HFFc6 (cell line): ENCODE measurements around the gene GGCX. TPM values are rescaled to one million over a fixed set of nuclear protein-coding genes. Genes with fewer than 3 reads are reported as not detected.

Experiments
- DNase-seq: peaks from one replicate; pipeline ENCODE4 v3.0.0-alpha.2; 2018
- H3K27ac Mint-ChIP-seq: 2 replicates; pipeline ENCODE4 v1.8.0; 2020; ENCODE audit warnings: mild to moderate bottlenecking, mixed read lengths
- H3K27me3 Mint-ChIP-seq: 2 replicates; pipeline ENCODE4 v1.8.0; 2021; ENCODE audit warnings: mild to moderate bottlenecking, moderate library complexity, mixed read lengths; ENCODE audit not compliant: insufficient read depth
- H3K36me3 Mint-ChIP-seq: 2 replicates; pipeline ENCODE4 v1.8.0; 2021; ENCODE audit warnings: low read depth, mixed read lengths
- H3K4me1 Mint-ChIP-seq: 2 replicates; pipeline ENCODE4 v1.8.0; 2020; ENCODE audit warnings: low read depth, mixed read lengths
- H3K4me3 Mint-ChIP-seq: 2 replicates; pipeline ENCODE4 v1.8.0; 2020; ENCODE audit warnings: mild to moderate bottlenecking, moderate library complexity, mixed read lengths
- H3K9me3 Mint-ChIP-seq: 2 replicates; pipeline ENCODE4 v1.8.0; 2020; ENCODE audit warnings: mild to moderate bottlenecking, mixed read lengths
- total RNA-seq, 6 experiments: library from RNA; stranded (reverse); fragmentation: NEBNext Ultra II Directional; extraction: Animal tissue kit (Norgen Biotek cat#: 25700); gene quantifications; 2 replicates in 1 of 6; 3 replicates in 5 of 6; pipeline ENCODE4 v1.2.3, GENCODE V29; 2021
- TF ChIP-seq, protein P1 (sequence below): fragments of 200-600 bp; sonication (generic); IDR thresholded peaks from 2 replicates; pipeline ENCODE4 v1.5.0; 2021; ENCODE audit warnings: antibody characterized with exemption, mild to moderate bottlenecking

GGCX gene
- total RNA-seq, 6 experiments from 2014 or later: 55.9 to 68.9 (median 62.4) TPM

GRCh38 chr2:85528355-85528754, 32.9 kb downstream of the GGCX start:
- no peak for DNase-seq
- Mint-ChIP-seq H3K4me3 (no peak overlapping the region), H3K27ac (no peak overlapping the region), H3K36me3 (no peaks in the 10 kb centered on the region), H3K9me3 (no peaks in the 10 kb centered on the region; the same call in 1 of the 2 replicates), H3K4me1 (peaks cover 10% of the 10 kb centered on the region), H3K27me3 (peaks cover 11% of the 10 kb centered on the region)
- TF ChIP-seq, protein P1, sequence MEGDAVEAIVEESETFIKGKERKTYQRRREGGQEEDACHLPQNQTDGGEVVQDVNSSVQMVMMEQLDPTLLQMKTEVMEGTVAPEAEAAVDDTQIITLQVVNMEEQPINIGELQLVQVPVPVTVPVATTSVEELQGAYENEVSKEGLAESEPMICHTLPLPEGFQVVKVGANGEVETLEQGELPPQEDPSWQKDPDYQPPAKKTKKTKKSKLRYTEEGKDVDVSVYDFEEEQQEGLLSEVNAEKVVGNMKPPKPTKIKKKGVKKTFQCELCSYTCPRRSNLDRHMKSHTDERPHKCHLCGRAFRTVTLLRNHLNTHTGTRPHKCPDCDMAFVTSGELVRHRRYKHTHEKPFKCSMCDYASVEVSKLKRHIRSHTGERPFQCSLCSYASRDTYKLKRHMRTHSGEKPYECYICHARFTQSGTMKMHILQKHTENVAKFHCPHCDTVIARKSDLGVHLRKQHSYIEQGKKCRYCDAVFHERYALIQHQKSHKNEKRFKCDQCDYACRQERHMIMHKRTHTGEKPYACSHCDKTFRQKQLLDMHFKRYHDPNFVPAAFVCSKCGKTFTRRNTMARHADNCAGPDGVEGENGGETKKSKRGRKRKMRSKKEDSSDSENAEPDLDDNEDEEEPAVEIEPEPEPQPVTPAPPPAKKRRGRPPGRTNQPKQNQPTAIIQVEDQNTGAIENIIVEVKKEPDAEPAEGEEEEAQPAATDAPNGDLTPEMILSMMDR: no peak

GRCh38 chr2:85527787-85528186, 33.5 kb downstream of the GGCX start:
- peaks cover 10% of the 10 kb centered on the region for H3K4me1 Mint-ChIP-seq
- H3K9me3 Mint-ChIP-seq: no peaks in the 10 kb centered on the region; the same call in 1 of the 2 replicates
- no peaks in the 10 kb centered on the region for H3K36me3 Mint-ChIP-seq
- H3K27ac Mint-ChIP-seq: no peak overlapping the region
- TF ChIP-seq, protein P1: no peak
- DNase-seq: no peak
- peaks cover 11% of the 10 kb centered on the region for H3K27me3 Mint-ChIP-seq
- no peak overlapping the region for H3K4me3 Mint-ChIP-seq

- TF ChIP-seq, protein P1: no peak
- Mint-ChIP-seq H3K4me1 (peaks cover 10% of the 10 kb centered on the region), H3K27me3 (peaks cover 11% of the 10 kb centered on the region), H3K4me3 (no peak overlapping the region), H3K9me3 (no peaks in the 10 kb centered on the region; the same call in 1 of the 2 replicates), H3K27ac (no peak overlapping the region), H3K36me3 (no peaks in the 10 kb centered on the region)
- no peak for DNase-seq
These were observed 35.7 kb downstream of the GGCX start for GRCh38 chr2:85525567-85525966.

DNA sequence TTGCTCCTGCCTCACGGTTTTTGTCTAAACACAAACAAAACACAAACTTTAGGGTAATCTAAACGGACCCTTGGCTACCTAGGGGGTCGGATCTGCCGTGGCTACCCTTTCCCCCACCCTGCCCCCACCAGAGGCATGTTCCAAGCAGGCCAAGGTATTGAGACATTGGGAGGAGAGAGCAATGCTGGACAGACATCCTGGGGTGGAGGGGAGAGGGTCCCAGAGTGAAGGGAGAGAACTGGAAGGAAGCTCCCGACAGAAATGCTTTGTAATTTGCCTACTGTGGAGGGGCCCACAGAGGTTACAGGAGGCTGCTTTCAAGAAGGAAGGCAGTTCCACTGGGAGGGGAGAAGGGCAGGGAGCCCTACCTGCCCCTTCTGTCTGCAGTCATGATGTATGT, 36.3 kb downstream of the GGCX start:
- H3K4me3 Mint-ChIP-seq: no peak overlapping the region
- peaks cover 10% of the 10 kb centered on the region for H3K4me1 Mint-ChIP-seq
- no peak for DNase-seq
- H3K27me3 Mint-ChIP-seq: peaks cover 11% of the 10 kb centered on the region
- TF ChIP-seq, protein P1: no peak
- H3K36me3 Mint-ChIP-seq: no peaks in the 10 kb centered on the region
- H3K9me3 Mint-ChIP-seq: no peaks in the 10 kb centered on the region; the same call in 1 of the 2 replicates
- no peak overlapping the region for H3K27ac Mint-ChIP-seq

- H3K9me3 Mint-ChIP-seq: no peaks in the 10 kb centered on the region
- H3K27ac Mint-ChIP-seq: no peak overlapping the region
- H3K36me3 Mint-ChIP-seq: no peaks in the 10 kb centered on the region
- peaks cover 10% of the 10 kb centered on the region for H3K4me1 Mint-ChIP-seq
- peaks cover 11% of the 10 kb centered on the region for H3K27me3 Mint-ChIP-seq
- TF ChIP-seq, protein P1: no peak
- no peak for DNase-seq
- no peak overlapping the region for H3K4me3 Mint-ChIP-seq
These were observed 36.9 kb downstream of the GGCX start for GRCh38 chr2:85524336-85524908.
